ENCODE data around the gene KLK7.

The KLK7 gene

DNA sequence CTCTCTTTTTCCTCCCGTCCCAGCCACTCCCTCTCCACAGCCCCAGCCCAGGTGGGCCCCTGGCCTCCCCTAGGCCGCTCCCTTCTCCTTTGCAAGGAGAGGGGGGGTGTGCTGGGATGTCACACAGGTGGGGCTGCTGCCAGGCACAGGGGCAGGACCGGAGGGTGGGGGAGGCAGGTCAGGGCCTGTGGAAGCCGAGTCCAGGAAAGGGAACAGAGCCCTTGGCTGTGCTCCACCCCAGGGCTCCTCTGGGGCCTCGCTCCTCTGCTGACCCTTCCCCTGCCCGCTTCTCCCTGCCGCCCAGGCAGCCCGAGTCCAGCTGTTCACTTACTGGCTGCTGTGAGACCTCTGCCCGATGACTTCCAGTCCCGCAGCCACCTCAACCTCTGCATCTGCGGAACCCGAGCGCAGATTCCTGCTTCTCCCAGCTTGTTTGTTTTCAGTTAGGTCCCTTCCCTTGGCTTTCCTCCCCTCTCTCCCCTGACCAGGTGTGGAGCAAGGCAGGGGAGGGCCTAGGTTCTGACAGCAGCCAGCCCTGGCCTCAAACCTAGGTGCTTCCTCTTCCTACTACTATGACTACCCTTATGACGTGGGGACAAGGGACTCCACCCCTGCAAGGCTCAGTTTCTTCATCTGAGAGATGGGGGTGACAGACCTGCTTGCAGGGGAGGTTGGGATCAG is 43.5 kb upstream of the KLK7 start:
- no peak for DNase-seq (ENCODE audit: low read depth in 2 of 2)
- TF ChIP-seq, protein P1, sequence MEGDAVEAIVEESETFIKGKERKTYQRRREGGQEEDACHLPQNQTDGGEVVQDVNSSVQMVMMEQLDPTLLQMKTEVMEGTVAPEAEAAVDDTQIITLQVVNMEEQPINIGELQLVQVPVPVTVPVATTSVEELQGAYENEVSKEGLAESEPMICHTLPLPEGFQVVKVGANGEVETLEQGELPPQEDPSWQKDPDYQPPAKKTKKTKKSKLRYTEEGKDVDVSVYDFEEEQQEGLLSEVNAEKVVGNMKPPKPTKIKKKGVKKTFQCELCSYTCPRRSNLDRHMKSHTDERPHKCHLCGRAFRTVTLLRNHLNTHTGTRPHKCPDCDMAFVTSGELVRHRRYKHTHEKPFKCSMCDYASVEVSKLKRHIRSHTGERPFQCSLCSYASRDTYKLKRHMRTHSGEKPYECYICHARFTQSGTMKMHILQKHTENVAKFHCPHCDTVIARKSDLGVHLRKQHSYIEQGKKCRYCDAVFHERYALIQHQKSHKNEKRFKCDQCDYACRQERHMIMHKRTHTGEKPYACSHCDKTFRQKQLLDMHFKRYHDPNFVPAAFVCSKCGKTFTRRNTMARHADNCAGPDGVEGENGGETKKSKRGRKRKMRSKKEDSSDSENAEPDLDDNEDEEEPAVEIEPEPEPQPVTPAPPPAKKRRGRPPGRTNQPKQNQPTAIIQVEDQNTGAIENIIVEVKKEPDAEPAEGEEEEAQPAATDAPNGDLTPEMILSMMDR (IDR thresholded peaks at IDR 0.05; ENCODE audit: low read depth, low read length): no peak
- H3K4me3 ChIP-seq (replicated peaks in 1 of 2; ENCODE audit: low read depth in 2 of 2, low read length in 2 of 2): no peak overlapping the region

DNA sequence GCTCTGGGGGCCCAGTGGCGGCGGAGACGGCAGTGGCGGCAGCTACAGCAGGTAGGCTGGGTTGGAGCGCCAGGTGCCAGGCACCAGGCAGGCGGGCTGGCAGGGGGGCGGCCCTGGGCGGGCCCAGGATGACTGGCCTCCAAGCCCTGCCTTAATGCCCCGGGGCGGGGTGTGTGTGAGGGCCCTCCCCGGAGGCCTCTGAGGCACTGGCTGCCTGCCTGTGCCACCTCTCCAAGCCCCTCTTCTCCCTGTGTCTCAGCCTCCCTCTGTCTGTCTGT is 42.8 kb upstream of the KLK7 start, which contains the start of gene KLK11:
KLK11 (minus strand) TSS at position 63 of the 278 bp plus-strand sequence. CDS start 985 bp downstream, outside the sequence.
- TF ChIP-seq, protein P1 (IDR thresholded peaks at IDR 0.05; ENCODE audit: low read depth, low read length): no peak
- no peak within 1 kb of the TSS for H3K4me3 ChIP-seq (replicated peaks in 1 of 2; ENCODE audit: low read depth in 2 of 2, low read length in 2 of 2)
- DNase-seq (ENCODE audit: low read depth in 2 of 2): no peak

DNA sequence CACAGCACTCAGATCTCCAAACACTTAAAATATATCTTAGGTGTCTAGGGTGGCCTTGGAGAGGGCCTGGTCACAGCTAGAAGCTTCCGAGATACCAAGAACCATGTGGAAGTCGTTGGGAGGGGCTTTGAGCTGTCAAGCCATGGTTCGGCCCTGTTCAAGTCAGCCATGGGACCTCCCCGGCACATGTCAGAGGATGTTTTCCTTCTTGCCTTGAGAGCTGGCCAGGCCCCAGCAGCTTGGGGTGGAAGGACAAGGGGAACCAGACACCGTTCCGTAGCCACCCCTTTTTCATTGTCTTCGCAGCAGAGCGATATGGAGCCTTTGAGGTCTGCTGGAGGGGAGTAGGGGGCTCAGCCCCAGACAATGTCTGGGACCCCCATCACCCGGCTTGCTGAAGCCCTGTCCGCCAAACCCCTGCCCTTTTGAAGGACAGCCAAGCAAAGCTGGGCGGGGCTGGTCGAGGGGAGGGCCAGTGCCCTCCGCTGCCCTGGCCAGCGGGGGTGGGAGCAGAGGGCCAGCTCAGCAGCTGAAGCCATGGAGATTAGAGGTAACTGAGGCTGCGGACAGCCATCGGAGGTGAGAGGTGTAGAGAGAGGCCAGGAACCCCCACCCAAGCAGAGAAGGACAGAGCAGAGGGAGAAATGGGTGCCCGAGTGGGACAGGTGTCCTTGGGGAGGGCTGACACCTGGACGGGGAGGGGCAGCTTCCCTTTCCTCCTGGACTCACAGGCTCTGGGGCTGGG is 42.3 kb upstream of the KLK7 start:
- TF ChIP-seq, protein P1 (IDR thresholded peaks at IDR 0.05; ENCODE audit: low read depth, low read length): no peak
- no peak overlapping the region for H3K4me3 ChIP-seq (replicated peaks in 1 of 2; ENCODE audit: low read depth in 2 of 2, low read length in 2 of 2)
- DNase-seq (ENCODE audit: low read depth in 2 of 2): no peak

DNA sequence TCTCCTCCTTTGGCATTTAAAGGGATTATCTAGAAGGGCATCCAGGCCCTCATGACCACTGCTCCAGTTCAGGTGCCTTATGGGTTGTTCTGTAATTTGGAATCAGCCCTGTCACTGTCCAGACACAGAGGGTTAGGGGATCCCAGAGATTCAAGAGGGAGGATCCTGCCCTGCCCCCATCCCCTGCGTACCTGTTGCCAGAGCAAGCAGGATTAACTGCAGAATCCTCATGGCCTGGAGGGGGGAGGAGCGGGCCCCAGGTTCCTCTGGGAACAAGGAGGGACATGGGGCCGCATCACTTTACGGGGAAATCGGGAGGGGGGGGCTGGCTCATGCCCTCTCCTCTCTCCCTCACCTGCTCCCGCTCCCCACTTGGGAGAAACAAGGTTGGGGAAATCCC is 41.7 kb upstream of the KLK7 start:
- TF ChIP-seq, protein P1 (IDR thresholded peaks at IDR 0.05; ENCODE audit: low read depth, low read length): no peak
- H3K4me3 ChIP-seq (replicated peaks in 1 of 2; ENCODE audit: low read depth in 2 of 2, low read length in 2 of 2): no peak overlapping the region
- no peak for DNase-seq (ENCODE audit: low read depth in 2 of 2)

DNA sequence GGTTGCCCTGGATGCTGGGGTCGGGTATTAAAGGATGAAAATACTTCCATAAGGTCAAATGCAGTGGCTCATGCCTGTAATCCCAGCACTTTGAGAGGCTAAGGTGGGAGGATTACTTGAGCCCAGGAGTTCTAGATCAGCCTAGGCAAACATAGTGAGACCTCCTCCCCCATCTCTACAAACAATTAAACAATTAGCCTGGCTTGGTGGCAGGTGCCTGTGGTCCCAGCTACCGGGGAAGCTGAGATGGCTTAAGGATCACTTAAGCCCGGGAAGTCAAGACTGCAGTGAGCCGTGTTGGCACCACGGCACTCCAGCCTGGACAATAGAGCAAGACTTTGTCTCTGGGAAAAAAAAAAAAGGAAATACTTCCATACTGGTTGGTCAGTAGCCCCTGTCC is 41.2 kb upstream of the KLK7 start:
- no peak for DNase-seq (ENCODE audit: low read depth in 2 of 2)
- TF ChIP-seq, protein P1 (IDR thresholded peaks at IDR 0.05; ENCODE audit: low read depth, low read length): no peak
- H3K4me3 ChIP-seq (replicated peaks in 1 of 2; ENCODE audit: low read depth in 2 of 2, low read length in 2 of 2): no peak overlapping the region

DNA sequence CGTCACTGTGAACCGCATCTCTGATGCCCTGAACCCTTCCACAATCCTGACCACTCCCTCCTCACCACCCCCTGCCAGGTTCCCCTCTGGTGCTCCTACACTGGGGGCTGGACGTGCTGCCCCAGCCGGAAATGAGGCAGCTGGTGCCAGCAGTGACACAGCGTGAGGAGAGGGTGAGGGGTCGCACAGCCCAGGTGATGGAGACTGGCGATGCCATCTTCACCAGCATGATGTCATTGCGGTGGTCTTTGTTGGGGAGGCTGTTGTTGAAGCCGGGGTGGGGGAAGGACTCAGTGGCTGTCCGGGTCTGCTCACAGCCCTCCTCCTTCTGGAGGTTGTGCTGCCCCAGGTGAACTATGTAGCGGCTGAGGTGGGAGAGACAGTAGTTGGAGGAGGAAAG is 40.2 kb upstream of the KLK7 start:
- no peak overlapping the region for H3K4me3 ChIP-seq (replicated peaks in 1 of 2; ENCODE audit: low read depth in 2 of 2, low read length in 2 of 2)
- no peak for DNase-seq (ENCODE audit: low read depth in 2 of 2)
- TF ChIP-seq, protein P1 (IDR thresholded peaks at IDR 0.05; ENCODE audit: low read depth, low read length): no peak
